ENCODE measurements around the gene RNF4. TPM values are rescaled to one million over a fixed set of nuclear protein-coding genes. Genes with fewer than 3 reads are reported as not detected.

Gene RNF4
- total and polyA plus RNA-seq, 8 donors = 11.7 to 30.3 (median 23.3) TPM

DNA sequence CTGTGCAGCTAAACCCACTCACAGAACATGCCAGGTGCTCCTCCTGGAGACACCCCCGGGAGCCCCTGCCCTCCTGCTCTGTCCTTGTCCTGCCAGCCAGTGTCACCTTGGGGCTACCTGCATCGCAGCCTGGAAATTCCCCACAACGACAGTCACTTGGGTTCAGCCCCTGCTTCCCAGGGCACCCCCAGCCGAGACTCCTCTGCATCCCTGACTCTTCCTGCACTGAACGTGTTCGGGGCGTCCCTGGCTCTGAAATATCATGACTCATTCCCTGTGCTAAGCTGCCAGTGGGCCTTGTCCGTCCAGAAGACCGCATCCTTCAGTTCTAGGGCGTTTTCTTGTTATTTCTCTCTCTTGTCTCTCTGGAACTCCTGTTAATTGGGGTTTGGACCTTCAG is 44.3 kb upstream of the RNF4 start:
- WGBS, 2 donors = 75 to 79% methylated on average over 10 of the region's 10 CpGs
- DNase-seq (no peak), ATAC-seq (no peak), FAIRE-seq (no peak)
- peaks cover 0 to 4% (median 0%) of the 10 kb centered on the region in 3 donors for H3K4me1 ChIP-seq
- no peaks in the 10 kb centered on the region for H3K36me3 ChIP-seq
- H3K9me3 ChIP-seq = no peaks in the 10 kb centered on the region
- no peak overlapping the region for H3K27ac ChIP-seq
- no peak overlapping the region for H3K4me3 ChIP-seq
- H3K27me3 ChIP-seq = no peaks in the 10 kb centered on the region
- TF ChIP-seq, protein P1, sequence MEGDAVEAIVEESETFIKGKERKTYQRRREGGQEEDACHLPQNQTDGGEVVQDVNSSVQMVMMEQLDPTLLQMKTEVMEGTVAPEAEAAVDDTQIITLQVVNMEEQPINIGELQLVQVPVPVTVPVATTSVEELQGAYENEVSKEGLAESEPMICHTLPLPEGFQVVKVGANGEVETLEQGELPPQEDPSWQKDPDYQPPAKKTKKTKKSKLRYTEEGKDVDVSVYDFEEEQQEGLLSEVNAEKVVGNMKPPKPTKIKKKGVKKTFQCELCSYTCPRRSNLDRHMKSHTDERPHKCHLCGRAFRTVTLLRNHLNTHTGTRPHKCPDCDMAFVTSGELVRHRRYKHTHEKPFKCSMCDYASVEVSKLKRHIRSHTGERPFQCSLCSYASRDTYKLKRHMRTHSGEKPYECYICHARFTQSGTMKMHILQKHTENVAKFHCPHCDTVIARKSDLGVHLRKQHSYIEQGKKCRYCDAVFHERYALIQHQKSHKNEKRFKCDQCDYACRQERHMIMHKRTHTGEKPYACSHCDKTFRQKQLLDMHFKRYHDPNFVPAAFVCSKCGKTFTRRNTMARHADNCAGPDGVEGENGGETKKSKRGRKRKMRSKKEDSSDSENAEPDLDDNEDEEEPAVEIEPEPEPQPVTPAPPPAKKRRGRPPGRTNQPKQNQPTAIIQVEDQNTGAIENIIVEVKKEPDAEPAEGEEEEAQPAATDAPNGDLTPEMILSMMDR (IDR thresholded peaks at IDR 0.05) = no peak
- intact Hi-C loops (cut with DNase I) = no loop called here

DNA sequence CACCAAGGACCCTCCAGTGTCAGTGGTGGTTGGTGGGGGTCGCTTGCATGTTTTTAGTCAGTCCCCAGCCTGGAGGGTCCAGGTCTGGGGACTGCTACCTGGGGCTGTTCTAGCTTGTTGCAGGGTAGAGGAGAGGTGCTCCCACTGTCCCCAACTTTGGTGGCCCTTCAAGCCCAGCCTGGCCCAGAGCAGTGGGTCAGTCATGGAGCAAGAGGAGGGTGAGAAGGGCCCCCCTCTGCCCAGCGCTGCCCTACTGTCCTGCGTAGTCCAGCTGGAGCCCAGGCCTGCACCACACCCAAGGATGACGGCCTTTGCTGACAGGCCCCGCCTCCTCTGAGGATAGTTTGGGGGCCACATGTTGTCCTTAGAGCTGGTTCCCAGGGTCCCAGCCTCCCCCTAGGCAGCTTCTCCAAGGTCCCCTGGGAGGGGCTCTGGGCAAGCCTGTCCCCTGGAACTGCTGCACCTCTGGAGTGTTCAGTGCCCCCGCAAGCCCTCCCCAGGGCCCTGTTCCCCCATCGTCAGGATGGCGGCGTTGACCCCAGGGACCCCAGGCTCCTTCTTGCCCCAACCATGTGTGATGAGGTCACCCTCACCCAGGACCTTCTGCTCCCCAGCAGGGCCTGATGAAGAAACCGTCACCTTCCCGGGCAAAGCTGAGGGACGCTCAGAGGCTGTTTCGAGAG is 43.4 kb upstream of the RNF4 start:
- intact Hi-C loops (cut with DNase I) = no loop called here
- TF ChIP-seq, protein P1 (IDR thresholded peaks at IDR 0.05) = no peak
- ATAC-seq (no peak), DNase-seq (peak in 1 of 6 donors; percentile 52), FAIRE-seq (no peak)
- Histone ChIP-seq H3K9me3 (no peaks in the 10 kb centered on the region), H3K4me3 (no peak overlapping the region), H3K4me1 (peaks cover 0 to 3% (median 0%) of the 10 kb centered on the region in 3 donors), H3K36me3 (no peaks in the 10 kb centered on the region), H3K27me3 (no peaks in the 10 kb centered on the region), H3K27ac (no peak overlapping the region)
- WGBS, 2 donors = 89 to 94% methylated on average over 13 of the region's 13 CpGs

GRCh38 chr4:2426069-2426397 is 42.9 kb upstream of the RNF4 start:
- no peaks in the 10 kb centered on the region for H3K27me3 ChIP-seq
- FAIRE-seq (no peak), DNase-seq (peak in 1 of 6 donors; percentile 73), ATAC-seq (no peak)
- no peak overlapping the region for H3K27ac ChIP-seq
- intact Hi-C loops (cut with DNase I) = no loop called here
- TF ChIP-seq, protein P1 (IDR thresholded peaks at IDR 0.05) = no peak
- H3K36me3 ChIP-seq = no peaks in the 10 kb centered on the region
- no peaks in the 10 kb centered on the region for H3K9me3 ChIP-seq
- peaks cover 0 to 3% (median 0%) of the 10 kb centered on the region in 3 donors for H3K4me1 ChIP-seq
- no peak overlapping the region for H3K4me3 ChIP-seq
- 78 to 84% methylated on average over 8 of the region's 8 CpGs for WGBS, 2 donors

DNA sequence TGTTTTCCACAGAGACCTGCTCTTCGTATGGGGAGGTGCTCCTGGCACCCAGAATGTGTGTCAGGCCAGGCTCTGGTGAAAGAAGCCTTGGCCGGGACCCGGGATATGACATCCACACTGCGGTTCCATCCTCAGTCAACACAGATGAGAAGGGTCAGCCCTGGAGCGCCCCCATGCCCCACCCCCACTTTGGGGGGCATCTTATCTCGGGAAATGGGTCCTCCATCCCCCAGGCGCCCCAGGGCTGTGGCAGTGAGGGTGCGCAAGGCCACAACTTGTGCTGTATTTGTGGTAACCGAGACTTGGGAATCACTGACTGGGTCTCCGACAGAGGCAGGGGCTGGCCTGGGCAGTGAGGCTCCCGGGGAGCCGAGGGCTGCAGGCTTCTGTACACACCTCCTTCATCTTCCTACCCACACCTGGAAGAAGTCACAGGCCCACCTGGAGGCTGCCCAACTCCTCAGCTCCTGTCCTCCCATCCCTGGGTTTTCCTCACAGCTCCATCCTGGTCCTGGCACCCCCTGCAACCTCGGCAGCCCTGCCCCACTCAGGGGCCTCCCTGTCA is 42.1 kb upstream of the RNF4 start:
- Histone ChIP-seq H3K27me3 (no peaks in the 10 kb centered on the region), H3K27ac (no peak overlapping the region), H3K9me3 (no peaks in the 10 kb centered on the region), H3K36me3 (no peaks in the 10 kb centered on the region), H3K4me3 (no peak overlapping the region), H3K4me1 (peaks cover 0 to 3% (median 0%) of the 10 kb centered on the region in 3 donors)
- FAIRE-seq (no peak), DNase-seq (no peak), ATAC-seq (no peak)
- TF ChIP-seq, protein P1 (IDR thresholded peaks at IDR 0.05) = no peak
- intact Hi-C loops (cut with DNase I) = no loop called here
- 77 to 84% methylated on average over 13 of the region's 13 CpGs for WGBS, 2 donors

Data from pancreas (tissue), 10 donors.